T-cell (primary cell): Measurements from ENCODE around the gene ITLN1. TPM values are rescaled to one million over a fixed set of nuclear protein-coding genes. Genes with fewer than 3 reads are reported as not detected.

Source experiments
- ATAC-seq, 4 experiments: fragments of 200-7000 bp in 3 of 4; fragments of 150-1000 bp in 1 of 4; cut with Tn5 transposase; replicated peaks in 1 of 4; 1 replicate in 3 of 4; 2 replicates in 1 of 4; pipeline ENCODE4 v1.10.0; 2021; ENCODE audit warnings: moderate library complexity in 3 of 4, mild to moderate bottlenecking in 2 of 4, moderate number of reproducible peaks in 1 of 4
- CTCF ChIA-PET, 2 donors: fragments of 300-600 bp; sonication (Branson Sonifier 250); formaldehyde crosslinking; loops; one replicate each; lab custom pipeline; 2022; ENCODE audit warnings: antibody characterized with exemption in 2 of 2; lab: Charles Lee
- POLR2A ChIA-PET, 2 donors: fragments of 300-600 bp; sonication (Branson Sonifier 250); formaldehyde crosslinking; loops; one replicate each; lab custom pipeline; 2022; ENCODE audit warnings: antibody characterized with exemption in 2 of 2; lab: Charles Lee
- DNase-seq, 35 experiments: peaks; one replicate each; pipeline versions ENCODE4 v3.0.0 to v3.0.0-alpha.2; 2013 to 2023
- H3K27ac ChIP-seq: one replicate; pipeline ENCODE4 v1.5.1; 2013; ENCODE audit warnings: low read length
- H3K27me3 ChIP-seq, 2 experiments: replicated peaks in 1 of 2; 1 replicate in 1 of 2; 2 replicates in 1 of 2; pipeline versions ENCODE4 v1.6.1 to v1.7.0; 2013; ENCODE audit warnings: low read length in 1 of 2, mixed read lengths in 1 of 2; ENCODE audit not compliant: control insufficient read depth in 2 of 2, insufficient read depth in 2 of 2; ENCODE audit errors: extremely low read depth in 1 of 2
- H3K36me3 ChIP-seq, 2 donors: 1 replicate in 1 of 2; 2 replicates in 1 of 2; pipeline versions ENCODE4 v1.6.1 to v1.7.0; 2013; ENCODE audit warnings: low read length in 1 of 2; ENCODE audit not compliant: control insufficient read depth in 2 of 2, insufficient read depth in 1 of 2; ENCODE audit errors: extremely low read depth in 1 of 2
- H3K4me1 ChIP-seq, 2 experiments: 1 replicate in 1 of 2; 2 replicates in 1 of 2; pipeline versions ENCODE4 v1.6.1 to v1.7.0; 2013; ENCODE audit warnings: low read length in 2 of 2, mixed read lengths in 1 of 2; ENCODE audit not compliant: insufficient read depth in 2 of 2, control insufficient read depth in 1 of 2; ENCODE audit errors: extremely low read depth in 1 of 2
- H3K4me3 ChIP-seq, 2 donors: 1 replicate in 1 of 2; 2 replicates in 1 of 2; pipeline versions ENCODE4 v1.5.1 to v1.7.0; 2013; ENCODE audit warnings: mild to moderate bottlenecking in 2 of 2, low read length in 1 of 2, moderate library complexity in 1 of 2; ENCODE audit not compliant: control insufficient read depth in 1 of 2; ENCODE audit errors: extremely low read depth in 1 of 2
- H3K9me3 ChIP-seq: 2 replicates; pipeline ENCODE4 v1.7.0; 2013
- H3K27ac Mint-ChIP-seq, 2 donors: one replicate each; pipeline ENCODE4 v1.8.0; 2020 to 2021; ENCODE audit warnings: mild to moderate bottlenecking in 2 of 2, mixed read lengths in 2 of 2
- H3K27me3 Mint-ChIP-seq, 2 donors: one replicate each; pipeline ENCODE4 v1.8.0; 2021 to 2022; ENCODE audit warnings: mixed read lengths in 2 of 2
- H3K36me3 Mint-ChIP-seq: one replicate; pipeline ENCODE4 v1.8.0; 2021; ENCODE audit warnings: mixed read lengths
- H3K4me1 Mint-ChIP-seq, 3 donors: one replicate each; pipeline ENCODE4 v1.8.0; 2020 to 2022; ENCODE audit warnings: mixed read lengths in 3 of 3, mild to moderate bottlenecking in 1 of 3
- H3K4me3 Mint-ChIP-seq, 3 donors: one replicate each; pipeline ENCODE4 v1.8.0; 2020 to 2022; ENCODE audit warnings: mild to moderate bottlenecking in 3 of 3, mixed read lengths in 3 of 3, moderate library complexity in 3 of 3
- H3K9me3 Mint-ChIP-seq, 3 donors: one replicate each; pipeline ENCODE4 v1.8.0; 2020 to 2022; ENCODE audit warnings: mixed read lengths in 3 of 3
- WGBS: methylation state at CpG from one replicate; pipeline ENCODE4 v1.1.5; 2013; ENCODE audit warnings: missing lambda C conversion rate; ENCODE audit not compliant: insufficient coverage; 5-methylcytosine and 5-hydroxymethylcytosine counted together
- total RNA-seq, 35 experiments: library from RNA in 6 of 35; stranded (reverse) in 6 of 35; fragments of 120-200 nt in 1 of 35; gene quantifications; one replicate each; pipeline versions ENCODE4 v1.2.1 to v1.2.4 and lab custom pipeline; 2013 to 2026

Gene ITLN1
- total RNA-seq, 5 donors from 2014 or later (not counting 1 experiment from before 2014, with no cell fraction given): not detected

DNA sequence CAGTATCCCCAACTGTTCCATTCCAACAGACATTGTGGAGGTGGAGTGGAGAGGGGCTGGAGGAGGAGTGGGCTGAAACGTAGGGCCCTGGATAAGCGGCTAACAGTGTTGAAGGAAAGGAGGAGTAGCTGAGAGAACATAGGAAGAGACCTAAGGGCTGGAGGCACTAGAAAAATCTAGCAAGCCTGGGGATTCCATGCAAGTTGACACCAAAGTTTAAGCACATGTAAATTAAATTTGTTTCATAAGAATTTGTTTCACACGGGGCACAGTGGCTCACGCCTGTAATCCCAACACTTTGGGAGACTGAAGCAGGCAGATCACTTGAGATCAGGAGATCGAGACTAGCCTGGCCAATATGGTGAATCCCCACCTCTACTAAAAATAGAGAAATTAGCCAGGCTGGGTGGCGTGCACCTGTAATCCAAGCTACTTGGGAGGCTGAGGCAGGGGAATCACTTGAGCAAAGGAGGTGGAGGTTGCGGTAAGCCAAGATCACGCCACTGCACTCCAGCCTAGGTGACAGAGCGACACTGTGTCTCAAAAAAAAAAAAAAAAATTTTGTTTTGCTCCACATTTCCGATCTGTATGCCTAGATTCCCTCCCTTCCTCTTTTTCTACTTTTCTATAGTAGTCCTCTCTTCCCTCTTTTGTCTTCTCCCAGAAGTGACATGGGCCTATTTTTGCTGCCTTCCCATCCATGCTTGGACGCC lies 21.8 kb downstream of the ITLN1 start:
- Histone ChIP-seq H3K27ac (peak overlapping the region; percentile 64), H3K27me3 (no peaks in the 10 kb centered on the region), H3K4me1 (peaks cover 2 to 44% of the 10 kb centered on the region in 2 experiments), H3K9me3 (no peaks in the 10 kb centered on the region), H3K4me3 (peak overlapping the region in 1 of 2 donors; percentile 44), H3K36me3 (no peaks in the 10 kb centered on the region)
- 81% methylated on average over 3 of the region's 11 CpGs for WGBS
- H3K4me3 Mint-ChIP-seq: peak overlapping the region in 2 of 3 donors; percentile 10 to 48
- POLR2A ChIA-PET: no interaction called here
- CTCF ChIA-PET: interaction anchor here (0.6 to 1.3 kb wide), 6 partner anchors 14 to 137 kb away, joined by 3 to 4 read pairs (median 4); partner anchors contain the start of gene LY9 (in 1 of the 2)
- DNase-seq (no peak), ATAC-seq (no peak)
- H3K9me3 Mint-ChIP-seq: no peaks in the 10 kb centered on the region
- no peaks in the 10 kb centered on the region for H3K27me3 Mint-ChIP-seq
- peak overlapping the region in 1 of 2 donors; percentile 77 for H3K27ac Mint-ChIP-seq
- H3K36me3 Mint-ChIP-seq: no peaks in the 10 kb centered on the region
- H3K4me1 Mint-ChIP-seq: peaks cover 23 to 42% (median 26%) of the 10 kb centered on the region in 3 donors

DNA sequence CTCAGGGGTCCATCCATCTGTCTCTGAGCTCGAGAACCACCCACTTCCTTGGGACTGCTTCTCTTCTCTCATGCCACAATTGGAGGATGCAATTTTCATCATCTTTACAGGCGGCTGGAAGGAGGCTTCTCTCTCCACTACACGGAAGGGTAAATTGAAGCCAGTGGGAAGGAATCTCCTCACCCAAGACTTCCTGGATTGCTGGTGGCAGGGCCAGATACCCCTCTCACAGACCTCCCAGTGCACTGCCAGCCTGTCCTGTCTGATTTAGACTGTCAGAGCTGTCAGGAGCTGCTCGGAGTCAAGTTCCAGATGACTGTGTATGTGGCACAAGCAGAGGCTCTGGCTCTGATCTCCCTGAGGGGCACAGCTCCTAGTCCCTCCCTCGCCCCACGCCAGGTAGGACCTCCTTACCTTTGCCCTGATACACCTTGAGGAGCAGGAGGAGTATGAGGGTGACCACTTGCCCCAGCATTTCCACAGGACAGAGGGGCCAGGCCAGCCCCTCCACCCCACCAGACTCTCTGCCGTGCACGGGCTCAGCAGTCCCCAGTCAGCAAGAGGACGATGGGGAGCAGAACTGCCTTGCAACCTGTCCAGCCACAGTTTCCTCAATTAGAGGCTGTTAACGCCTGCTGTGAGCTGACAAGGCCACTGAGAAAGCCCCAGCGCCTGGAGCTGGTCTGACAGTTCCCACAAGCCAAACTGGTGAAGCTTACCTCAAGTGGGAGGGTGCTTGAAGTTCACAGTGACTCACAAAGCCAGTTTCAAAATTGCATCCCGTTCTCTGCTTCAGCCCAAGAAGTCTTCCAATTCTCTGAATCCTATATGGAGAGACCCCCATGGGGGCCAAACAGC lies 22.5 kb downstream of the ITLN1 start, which contains the start of gene CD244:
CD244 (minus strand) TSS at position 685 of the 858 bp plus-strand sequence; CDS start at position 475, 210 bp downstream.
- Histone ChIP-seq H3K36me3 (no peaks in the 10 kb centered on the region), H3K27ac (peak within 1 kb of the TSS; percentile 64), H3K9me3 (no peaks in the 10 kb centered on the region), H3K4me1 (peaks cover 2 to 47% of the 10 kb centered on the region in 2 experiments), H3K27me3 (no peaks in the 10 kb centered on the region), H3K4me3 (peak within 1 kb of the TSS in 1 of 2 donors; percentile 44)
- POLR2A ChIA-PET: interaction anchor here in 1 of 2 donors (0.7 kb wide), 1 partner anchor 224 kb away, joined by 3 read pairs; no protein-coding TSS in a partner anchor
- Mint-ChIP-seq H3K4me1 (peaks cover 17 to 45% (median 21%) of the 10 kb centered on the region in 3 donors), H3K4me3 (peak within 1 kb of the TSS; percentile 48 to 65 (median 52)), H3K27me3 (no peaks in the 10 kb centered on the region), H3K9me3 (no peaks in the 10 kb centered on the region), H3K27ac (peak within 1 kb of the TSS; percentile 55 to 77), H3K36me3 (no peaks in the 10 kb centered on the region)
- CTCF ChIA-PET: interaction anchor here in 1 of 2 donors (0.6 to 1.3 kb wide), 6 partner anchors 15 to 285 kb away, joined by 3 to 4 read pairs (median 4); partner anchors contain the start of gene LY9
- ATAC-seq: peak; percentile 45 to 90 (median 69)
- DNase-seq: peak in 31 of 35 experiments; percentile 25 to 74 (median 54)
- WGBS: 42% methylated on average over 7 of the region's 12 CpGs

DNA sequence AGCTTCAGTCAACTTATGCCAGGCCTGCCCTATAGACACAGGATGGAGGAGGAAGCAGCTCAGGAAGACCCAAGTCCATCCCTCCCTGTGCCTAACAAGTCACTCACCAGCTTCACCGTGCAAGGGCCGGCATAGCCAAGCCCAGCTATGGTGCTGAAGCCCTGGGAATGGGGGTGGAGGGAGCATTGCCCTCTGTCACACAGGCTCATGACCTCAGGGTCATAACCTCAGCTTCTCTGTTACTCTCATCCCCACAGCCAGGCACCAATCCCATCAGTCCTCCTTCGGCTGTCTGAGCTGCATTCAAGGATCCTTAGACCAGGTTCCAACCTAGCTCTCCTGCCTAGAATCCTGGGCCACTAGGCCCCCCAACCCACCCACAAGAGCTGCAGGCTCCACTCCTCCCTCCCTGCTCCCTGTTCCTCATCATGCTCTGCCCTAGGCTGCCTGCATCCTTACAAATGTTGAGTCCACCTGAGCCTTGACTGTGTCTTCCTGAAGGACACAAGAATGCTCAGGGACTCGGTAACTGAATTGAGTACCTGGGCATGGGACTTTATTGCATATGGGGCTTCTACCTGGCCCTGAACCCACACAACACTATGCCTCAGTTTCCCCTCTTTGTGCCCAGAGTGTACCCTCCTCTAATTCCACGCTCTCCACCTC lies 24.0 kb downstream of the ITLN1 start:
- H3K4me3 ChIP-seq: peak overlapping the region in 1 of 2 donors; percentile 44
- no peaks in the 10 kb centered on the region for H3K9me3 Mint-ChIP-seq
- POLR2A ChIA-PET: interaction anchor here in 1 of 2 donors (0.6 to 0.9 kb wide), 2 partner anchors 9 to 11 kb away, joined by 3 to 4 read pairs; no protein-coding TSS in a partner anchor
- peak overlapping the region; percentile 32 for H3K27ac ChIP-seq
- H3K27me3 Mint-ChIP-seq: no peaks in the 10 kb centered on the region
- no peaks in the 10 kb centered on the region for H3K36me3 ChIP-seq
- DNase-seq (no peak), ATAC-seq (no peak)
- H3K27me3 ChIP-seq: no peaks in the 10 kb centered on the region
- peaks cover 17 to 45% (median 21%) of the 10 kb centered on the region in 3 donors for H3K4me1 Mint-ChIP-seq
- H3K36me3 Mint-ChIP-seq: no peaks in the 10 kb centered on the region
- CTCF ChIA-PET: no interaction called here
- H3K9me3 ChIP-seq: no peaks in the 10 kb centered on the region
- peak overlapping the region; percentile 33 to 55 for H3K27ac Mint-ChIP-seq
- H3K4me1 ChIP-seq: peaks cover 8 to 49% of the 10 kb centered on the region in 2 experiments
- 91% methylated on average over 3 of the region's 5 CpGs for WGBS
- peak overlapping the region; percentile 16 to 41 (median 28) for H3K4me3 Mint-ChIP-seq

DNA sequence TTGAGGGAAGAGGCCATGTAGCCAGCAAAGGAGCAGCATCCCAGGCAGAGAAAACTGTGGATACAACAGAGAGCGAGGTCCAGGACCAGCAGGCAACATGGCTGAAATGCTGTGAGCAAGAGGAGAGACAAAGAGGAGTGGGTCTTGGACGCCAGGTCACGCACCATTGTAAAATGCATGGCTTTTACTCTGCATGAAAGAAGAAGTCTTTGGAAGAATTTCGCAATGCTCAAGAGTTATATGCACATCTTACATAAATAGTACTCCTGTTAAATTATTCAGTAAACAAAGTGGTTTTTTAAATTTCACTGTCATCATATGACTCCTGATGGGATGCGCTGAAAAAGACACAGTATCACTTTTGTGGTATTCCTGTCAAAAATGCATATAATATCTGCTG lies 25.8 kb downstream of the ITLN1 start:
- 100% methylated on average over 1 of the region's 5 CpGs for WGBS
- Histone ChIP-seq H3K4me1 (peaks cover 15 to 66% of the 10 kb centered on the region in 2 experiments), H3K27ac (no peak overlapping the region), H3K36me3 (no peaks in the 10 kb centered on the region), H3K27me3 (no peaks in the 10 kb centered on the region), H3K9me3 (no peaks in the 10 kb centered on the region), H3K4me3 (no peak overlapping the region)
- CTCF ChIA-PET: interaction anchor here in 1 of 2 donors (0.6 kb wide), 1 partner anchor 66 kb away, joined by 4 read pairs; no protein-coding TSS in a partner anchor
- Mint-ChIP-seq H3K4me3 (no peak overlapping the region), H3K4me1 (peaks cover 17 to 44% (median 21%) of the 10 kb centered on the region in 3 donors), H3K9me3 (no peaks in the 10 kb centered on the region), H3K36me3 (no peaks in the 10 kb centered on the region), H3K27ac (no peak overlapping the region), H3K27me3 (no peaks in the 10 kb centered on the region)
- POLR2A ChIA-PET: no interaction called here
- ATAC-seq: no peak
- no peak for DNase-seq

DNA sequence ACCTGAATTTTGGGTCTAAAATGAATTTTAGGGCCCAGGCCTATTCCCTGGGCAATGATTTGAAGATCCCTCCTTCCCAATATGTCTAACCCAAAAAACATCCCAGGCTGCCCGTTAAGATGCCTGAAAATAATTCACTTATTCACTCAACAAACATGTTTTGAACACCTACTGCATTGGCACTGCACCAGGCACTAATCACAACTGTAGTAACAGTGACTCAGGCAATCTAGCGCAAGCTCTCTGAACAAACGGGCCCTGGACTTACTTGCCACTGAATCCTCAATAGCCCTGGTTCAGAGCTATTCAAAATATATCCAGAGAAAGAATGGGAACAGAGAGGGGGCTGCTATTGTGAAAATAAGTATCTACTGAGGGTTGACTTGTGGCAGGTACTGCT lies 26.5 kb downstream of the ITLN1 start:
- Mint-ChIP-seq H3K36me3 (no peaks in the 10 kb centered on the region), H3K4me3 (no peak overlapping the region), H3K27ac (peak overlapping the region in 1 of 2 donors; percentile 15), H3K4me1 (peaks cover 14 to 40% (median 20%) of the 10 kb centered on the region in 3 donors), H3K9me3 (no peaks in the 10 kb centered on the region), H3K27me3 (no peaks in the 10 kb centered on the region)
- WGBS: 67% methylated on average over 1 of the region's 3 CpGs
- ChIA-PET POLR2A (no interaction called here), CTCF (interaction anchor here (0.6 to 1.1 kb wide), 2 partner anchors 15 to 67 kb away, joined by 4 read pairs; no protein-coding TSS in a partner anchor)
- no peaks in the 10 kb centered on the region for H3K36me3 ChIP-seq
- no peak overlapping the region for H3K27ac ChIP-seq
- ATAC-seq (no peak), DNase-seq (no peak)
- peaks cover 15 to 65% of the 10 kb centered on the region in 2 experiments for H3K4me1 ChIP-seq
- no peaks in the 10 kb centered on the region for H3K9me3 ChIP-seq
- no peaks in the 10 kb centered on the region for H3K27me3 ChIP-seq
- H3K4me3 ChIP-seq: no peak overlapping the region
